ENCODE data around the gene GAS2L2.
A peak's percentile ranks its signal among the peaks of the same experiment; 100 is the strongest.
"Not testable (repeated sequence)": the region's sequence is repeated elsewhere in the genome, so short reads cannot be mapped to it uniquely, and the experiment has no call there.

GAS2L2 gene

DNA sequence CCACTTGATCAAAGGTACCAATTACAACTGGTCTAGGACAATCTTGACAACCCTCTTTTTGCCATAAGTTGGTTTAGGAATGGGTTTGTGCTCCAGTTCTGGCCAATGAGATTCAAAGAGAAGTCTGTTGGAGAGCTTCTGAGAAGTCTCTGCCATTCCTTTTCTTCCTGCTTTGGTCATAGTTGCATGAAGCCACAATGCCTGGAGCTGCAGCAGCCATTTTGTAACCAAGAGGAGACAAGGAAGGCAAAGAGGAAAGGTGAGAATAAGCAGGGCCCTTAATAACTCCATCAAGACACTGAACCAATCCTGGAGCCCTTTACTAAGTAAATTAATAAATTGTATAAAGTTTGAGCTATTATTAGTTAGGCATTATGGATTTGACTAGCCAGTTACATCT is 4.2 kb upstream of the GAS2L2 start:
- no peak for DNase-seq
- no peaks in the 10 kb centered on the region for H3K27me3 ChIP-seq (replicated peaks in 2 of 5; ENCODE audit: control insufficient read depth in 4 of 5, insufficient read depth in 5 of 5, low read length in 4 of 5)
- CTCF ChIA-PET: interaction anchor here (1.0 to 2.5 kb wide), 6 partner anchors 9 to 144 kb away, joined by 3 to 12 read pairs (median 6); no protein-coding TSS in a partner anchor

GRCh38 chr17:35752471-35752870 is 568 bp downstream of the GAS2L2 start:
- 28% methylated on average over 14 of the region's 16 CpGs for WGBS (ENCODE audit: insufficient coverage)
- Histone ChIP-seq H3K36me3 (ENCODE audit: control insufficient read depth in 4 of 4, insufficient read depth in 4 of 4, low read length in 3 of 4) (peaks cover 0 to 4% (median 0%) of the 10 kb centered on the region in 4 experiments), H3K27ac (ENCODE audit: insufficient read depth in 1 of 2, low read depth in 1 of 2, low read length in 2 of 2, poor library complexity in 1 of 2, severe bottlenecking in 2 of 2) (no peak overlapping the region), H3K4me3 (ENCODE audit: control insufficient read depth in 1 of 7, extremely low read depth in 1 of 7, insufficient read depth in 4 of 7, low read depth in 2 of 7, low read length in 6 of 7) (peak overlapping the region in 2 of 7 experiments; percentile 32 to 51), H3K9me3 (ENCODE audit: control extremely low read depth in 1 of 5, control insufficient read depth in 4 of 5, insufficient read depth in 2 of 5, low read depth in 1 of 5, low read length in 4 of 5) (peaks cover 0 to 2% (median 0%) of the 10 kb centered on the region in 5 experiments), H3K4me1 (ENCODE audit: control extremely low read depth in 1 of 4, control insufficient read depth in 4 of 4, insufficient read depth in 4 of 4, low read length in 3 of 4) (peaks cover 0 to 45% (median 31%) of the 10 kb centered on the region in 4 experiments), H3K27me3 (replicated peaks in 2 of 5; ENCODE audit: control insufficient read depth in 4 of 5, insufficient read depth in 5 of 5, low read length in 4 of 5) (no peaks in the 10 kb centered on the region)
- ChIA-PET POLR2A (no interaction called here), CTCF (interaction anchor here (0.7 to 7.7 kb wide), 3 partner anchors 10 to 139 kb away, joined by 3 to 72 read pairs (median 3); partner anchors contain the start of gene C17orf50)
- DNase-seq: no peak

More for the DNA sequence above, 4.2 kb upstream of the GAS2L2 start:
- H3K9me3 ChIP-seq (ENCODE audit: control extremely low read depth in 1 of 5, control insufficient read depth in 4 of 5, insufficient read depth in 2 of 5, low read depth in 1 of 5, low read length in 4 of 5): peaks cover 0 to 2% (median 0%) of the 10 kb centered on the region in 5 experiments
- no peak overlapping the region for H3K27ac ChIP-seq (ENCODE audit: insufficient read depth in 1 of 2, low read depth in 1 of 2, low read length in 2 of 2, poor library complexity in 1 of 2, severe bottlenecking in 2 of 2)
- POLR2A ChIA-PET: no interaction called here
- H3K4me1 ChIP-seq (ENCODE audit: control extremely low read depth in 1 of 4, control insufficient read depth in 4 of 4, insufficient read depth in 4 of 4, low read length in 3 of 4): peaks cover 0 to 10% (median 4%) of the 10 kb centered on the region in 4 experiments
- H3K4me3 ChIP-seq (ENCODE audit: control insufficient read depth in 1 of 7, extremely low read depth in 1 of 7, insufficient read depth in 4 of 7, low read depth in 2 of 7, low read length in 6 of 7): no peak overlapping the region
- H3K36me3 ChIP-seq (ENCODE audit: control insufficient read depth in 4 of 4, insufficient read depth in 4 of 4, low read length in 3 of 4): peaks cover 0 to 4% (median 0%) of the 10 kb centered on the region in 4 experiments

GRCh38 chr17:35751541-35751940 is 1.5 kb downstream of the GAS2L2 start:
- DNase-seq; H3K4me3 ChIP-seq (ENCODE audit: control insufficient read depth in 1 of 7, extremely low read depth in 1 of 7, insufficient read depth in 4 of 7, low read depth in 2 of 7, low read length in 6 of 7); H3K36me3 ChIP-seq (ENCODE audit: control insufficient read depth in 4 of 4, insufficient read depth in 4 of 4, low read length in 3 of 4); H3K27ac ChIP-seq (ENCODE audit: insufficient read depth in 1 of 2, low read depth in 1 of 2, low read length in 2 of 2, poor library complexity in 1 of 2, severe bottlenecking in 2 of 2); H3K27me3 ChIP-seq (replicated peaks in 2 of 5; ENCODE audit: control insufficient read depth in 4 of 5, insufficient read depth in 5 of 5, low read length in 4 of 5); H3K9me3 ChIP-seq (ENCODE audit: control extremely low read depth in 1 of 5, control insufficient read depth in 4 of 5, insufficient read depth in 2 of 5, low read depth in 1 of 5, low read length in 4 of 5); POLR2A ChIA-PET: not testable (repeated sequence)
- CTCF ChIA-PET: interaction anchor here (0.7 to 8.5 kb wide), 3 partner anchors 11 to 137 kb away, joined by 3 to 131 read pairs (median 72); partner anchors contain the start of gene C17orf50
- peaks cover 0 to 47% (median 32%) of the 10 kb centered on the region in 4 experiments for H3K4me1 ChIP-seq (ENCODE audit: control extremely low read depth in 1 of 4, control insufficient read depth in 4 of 4, insufficient read depth in 4 of 4, low read length in 3 of 4)
- 93% methylated on average over 4 of the region's 4 CpGs for WGBS (ENCODE audit: insufficient coverage)

- Histone ChIP-seq H3K27me3 (replicated peaks in 2 of 5; ENCODE audit: control insufficient read depth in 4 of 5, insufficient read depth in 5 of 5, low read length in 4 of 5) (no peaks in the 10 kb centered on the region), H3K4me3 (ENCODE audit: control insufficient read depth in 1 of 7, extremely low read depth in 1 of 7, insufficient read depth in 4 of 7, low read depth in 2 of 7, low read length in 6 of 7) (peak overlapping the region in 3 of 7 experiments; percentile 37 to 55 (median 50)), H3K4me1 (ENCODE audit: control extremely low read depth in 1 of 4, control insufficient read depth in 4 of 4, insufficient read depth in 4 of 4, low read length in 3 of 4) (peaks cover 0 to 47% (median 32%) of the 10 kb centered on the region in 4 experiments), H3K27ac (ENCODE audit: insufficient read depth in 1 of 2, low read depth in 1 of 2, low read length in 2 of 2, poor library complexity in 1 of 2, severe bottlenecking in 2 of 2) (no peak overlapping the region), H3K36me3 (ENCODE audit: control insufficient read depth in 4 of 4, insufficient read depth in 4 of 4, low read length in 3 of 4) (no peaks in the 10 kb centered on the region), H3K9me3 (ENCODE audit: control extremely low read depth in 1 of 5, control insufficient read depth in 4 of 5, insufficient read depth in 2 of 5, low read depth in 1 of 5, low read length in 4 of 5) (no peaks in the 10 kb centered on the region)
- CTCF ChIA-PET: interaction anchor here (0.5 to 8.5 kb wide), 5 partner anchors 12 to 137 kb away, joined by 3 to 131 read pairs (median 18); partner anchors contain the start of gene C17orf50
- POLR2A ChIA-PET: no interaction called here
- no peak for DNase-seq
- WGBS (ENCODE audit: insufficient coverage): 98% methylated on average over 4 of the region's 10 CpGs
Measured at GRCh38 chr17:35750526-35751395, 2.3 kb downstream of the GAS2L2 start.

GRCh38 chr17:35749560-35750412 is 3.3 kb downstream of the GAS2L2 start:
- 8% methylated on average over 29 of the region's 35 CpGs for WGBS (ENCODE audit: insufficient coverage)
- POLR2A ChIA-PET: interaction anchor here (0.6 to 0.7 kb wide), 3 partner anchors 12 to 136 kb away, joined by 3 to 4 read pairs (median 4); no protein-coding TSS in a partner anchor
- peak in 2 of 3 donors; percentile 47 to 69 for DNase-seq
- Histone ChIP-seq H3K27me3 (replicated peaks in 2 of 5; ENCODE audit: control insufficient read depth in 4 of 5, insufficient read depth in 5 of 5, low read length in 4 of 5) (no peaks in the 10 kb centered on the region), H3K36me3 (ENCODE audit: control insufficient read depth in 4 of 4, insufficient read depth in 4 of 4, low read length in 3 of 4) (no peaks in the 10 kb centered on the region), H3K4me3 (ENCODE audit: control insufficient read depth in 1 of 7, extremely low read depth in 1 of 7, insufficient read depth in 4 of 7, low read depth in 2 of 7, low read length in 6 of 7) (peak overlapping the region in 3 of 7 experiments; percentile 37 to 55 (median 50)), H3K27ac (ENCODE audit: insufficient read depth in 1 of 2, low read depth in 1 of 2, low read length in 2 of 2, poor library complexity in 1 of 2, severe bottlenecking in 2 of 2) (no peak overlapping the region), H3K9me3 (ENCODE audit: control extremely low read depth in 1 of 5, control insufficient read depth in 4 of 5, insufficient read depth in 2 of 5, low read depth in 1 of 5, low read length in 4 of 5) (no peaks in the 10 kb centered on the region), H3K4me1 (ENCODE audit: control extremely low read depth in 1 of 4, control insufficient read depth in 4 of 4, insufficient read depth in 4 of 4, low read length in 3 of 4) (peaks cover 0 to 47% (median 32%) of the 10 kb centered on the region in 4 experiments)
- CTCF ChIA-PET: interaction anchor here (1.0 to 8.5 kb wide), 7 partner anchors 12 to 142 kb away, joined by 3 to 131 read pairs (median 18); partner anchors contain the start of gene C17orf50

DNA sequence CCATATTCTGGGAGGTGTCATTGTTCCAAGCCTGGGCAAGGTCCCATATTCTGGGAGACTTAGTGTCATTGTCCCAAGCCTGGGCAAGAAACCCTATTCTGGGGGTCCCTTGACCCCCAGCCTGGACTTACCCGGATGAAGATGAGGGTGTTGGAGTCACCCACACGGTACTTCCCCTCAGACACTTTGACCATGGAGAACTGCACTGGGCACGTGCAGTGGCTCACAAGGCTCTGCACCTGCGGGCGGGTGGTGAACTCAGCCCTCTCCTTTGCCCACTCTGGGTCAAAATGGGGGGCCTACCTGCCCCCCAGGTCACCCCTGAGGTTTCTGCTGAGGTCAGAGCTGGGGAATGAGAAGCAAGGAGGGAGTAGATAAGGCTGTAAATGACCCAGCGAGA is 4.1 kb downstream of the GAS2L2 start:
- WGBS (ENCODE audit: insufficient coverage): 86% methylated on average over 6 of the region's 6 CpGs
- POLR2A ChIA-PET: interaction anchor here (0.6 kb wide), 1 partner anchor 46 kb away, joined by 4 read pairs; no protein-coding TSS in a partner anchor

More for the DNA sequence above, 4.1 kb downstream of the GAS2L2 start:
- Histone ChIP-seq H3K4me3 (ENCODE audit: control insufficient read depth in 1 of 7, extremely low read depth in 1 of 7, insufficient read depth in 4 of 7, low read depth in 2 of 7, low read length in 6 of 7) (no peak overlapping the region), H3K36me3 (ENCODE audit: control insufficient read depth in 4 of 4, insufficient read depth in 4 of 4, low read length in 3 of 4) (no peaks in the 10 kb centered on the region), H3K4me1 (ENCODE audit: control extremely low read depth in 1 of 4, control insufficient read depth in 4 of 4, insufficient read depth in 4 of 4, low read length in 3 of 4) (peaks cover 0 to 47% (median 32%) of the 10 kb centered on the region in 4 experiments), H3K27ac (ENCODE audit: insufficient read depth in 1 of 2, low read depth in 1 of 2, low read length in 2 of 2, poor library complexity in 1 of 2, severe bottlenecking in 2 of 2) (no peak overlapping the region), H3K27me3 (replicated peaks in 2 of 5; ENCODE audit: control insufficient read depth in 4 of 5, insufficient read depth in 5 of 5, low read length in 4 of 5) (no peaks in the 10 kb centered on the region), H3K9me3 (ENCODE audit: control extremely low read depth in 1 of 5, control insufficient read depth in 4 of 5, insufficient read depth in 2 of 5, low read depth in 1 of 5, low read length in 4 of 5) (no peaks in the 10 kb centered on the region)
- CTCF ChIA-PET: interaction anchor here (1.0 to 8.5 kb wide), 14 partner anchors 8 to 204 kb away, joined by 3 to 131 read pairs (median 6); partner anchors contain the start of genes C17orf50 and RASL10B
- DNase-seq: no peak

Measured in common myeloid progenitor, CD34-positive (primary cell).